Common myeloid progenitor, CD34-positive (primary cell): Measurements from ENCODE around the gene SLC36A4.

Experiments used
- CTCF ChIA-PET: fragments of 350-600 bp; sonication (Branson Sonifier 250); formaldehyde crosslinking; loops from one replicate; lab custom pipeline; 2021; ENCODE audit warnings: antibody characterized with exemption; lab: Charles Lee
- POLR2A ChIA-PET: fragments of 350-600 bp; sonication (Branson Sonifier 250); formaldehyde crosslinking; loops from one replicate; lab custom pipeline; 2021; ENCODE audit warnings: antibody characterized with exemption; lab: Charles Lee
- DNase-seq, 3 donors: peaks; one replicate each; pipeline versions ENCODE4 v3.0.0 to v3.0.0-alpha.2; 2013
- H3K27ac ChIP-seq, 2 experiments: 1 replicate in 1 of 2; 2 replicates in 1 of 2; pipeline ENCODE4 v1.7.0; 2013; ENCODE audit warnings: inconsistent platforms in 2 of 2, low read length in 2 of 2, mild to moderate bottlenecking in 2 of 2, low read depth in 1 of 2, moderate library complexity in 1 of 2; ENCODE audit not compliant: severe bottlenecking in 2 of 2, insufficient read depth in 1 of 2, poor library complexity in 1 of 2
- H3K27me3 ChIP-seq, 5 experiments: replicated peaks in 2 of 5; 1 replicate in 3 of 5; 2 replicates in 2 of 5; pipeline versions ENCODE4 v1.6.1 to v1.7.0; 2013; ENCODE audit warnings: low read length in 4 of 5, mild to moderate bottlenecking in 2 of 5, moderate library complexity in 2 of 5, inconsistent platforms in 1 of 5; ENCODE audit not compliant: insufficient read depth in 5 of 5, control insufficient read depth in 4 of 5
- H3K36me3 ChIP-seq, 4 experiments: 1 replicate in 2 of 4; 2 replicates in 2 of 4; pipeline versions ENCODE4 v1.6.1 to v1.7.0; 2013; ENCODE audit warnings: low read length in 3 of 4, control low read depth in 1 of 4, mild to moderate bottlenecking in 1 of 4; ENCODE audit not compliant: control insufficient read depth in 4 of 4, insufficient read depth in 4 of 4
- H3K4me1 ChIP-seq, 4 experiments: 1 replicate in 3 of 4; 2 replicates in 1 of 4; pipeline versions ENCODE4 v1.6.1 to v1.7.1; 2013; ENCODE audit warnings: low read length in 3 of 4, mild to moderate bottlenecking in 3 of 4, control low read depth in 1 of 4, inconsistent platforms in 1 of 4, moderate library complexity in 1 of 4; ENCODE audit not compliant: control insufficient read depth in 4 of 4, insufficient read depth in 4 of 4; ENCODE audit errors: control extremely low read depth in 1 of 4
- H3K4me3 ChIP-seq, 7 experiments: 1 replicate in 4 of 7; 2 replicates in 3 of 7; pipeline versions ENCODE4 v1.5.1 to v1.7.0; 2013; ENCODE audit warnings: mild to moderate bottlenecking in 7 of 7, low read length in 6 of 7, moderate library complexity in 6 of 7, inconsistent platforms in 2 of 7, low read depth in 2 of 7, control low read depth in 1 of 7; ENCODE audit not compliant: insufficient read depth in 4 of 7, control insufficient read depth in 1 of 7; ENCODE audit errors: extremely low read depth in 1 of 7
- H3K9me3 ChIP-seq, 5 experiments: 1 replicate in 4 of 5; 2 replicates in 1 of 5; pipeline versions ENCODE4 v1.6.1 to v1.7.1; 2013; ENCODE audit warnings: low read length in 4 of 5, mild to moderate bottlenecking in 2 of 5, inconsistent platforms in 1 of 5, low read depth in 1 of 5, moderate library complexity in 1 of 5; ENCODE audit not compliant: control insufficient read depth in 4 of 5, insufficient read depth in 2 of 5; ENCODE audit errors: control extremely low read depth in 1 of 5
- WGBS: methylation state at CpG from one replicate; pipeline ENCODE4 v1.1.5; 2013; ENCODE audit not compliant: insufficient coverage; 5-methylcytosine and 5-hydroxymethylcytosine counted together

SLC36A4 gene

GRCh38 chr11:93131709-93132108 lies 66.1 kb downstream of the SLC36A4 start:
- CTCF ChIA-PET = no interaction called here
- no peak overlapping the region for H3K4me3 ChIP-seq

GRCh38 chr11:93128574-93128973 lies 69.2 kb downstream of the SLC36A4 start:
- no peak overlapping the region for H3K27ac ChIP-seq
- no peak for DNase-seq
- no peaks in the 10 kb centered on the region for H3K36me3 ChIP-seq
- 100% methylated on average over 3 of the region's 3 CpGs for WGBS
- POLR2A ChIA-PET = interaction anchor here (0.6 kb wide), 1 partner anchor 1151 kb away, joined by 5 read pairs; no protein-coding TSS in a partner anchor
- H3K27me3 ChIP-seq = peaks cover 0 to 2% (median 0%) of the 10 kb centered on the region in 5 experiments
- no peak overlapping the region for H3K4me3 ChIP-seq
- CTCF ChIA-PET = no interaction called here
- H3K9me3 ChIP-seq = peaks cover 0 to 2% (median 0%) of the 10 kb centered on the region in 5 experiments
- H3K4me1 ChIP-seq = no peaks in the 10 kb centered on the region

More at GRCh38 chr11:93131709-93132108, 66.1 kb downstream of the SLC36A4 start:
- Histone ChIP-seq H3K9me3 (peaks cover 0 to 2% (median 0%) of the 10 kb centered on the region in 5 experiments), H3K36me3 (no peaks in the 10 kb centered on the region), H3K27ac (no peak overlapping the region), H3K27me3 (no peaks in the 10 kb centered on the region), H3K4me1 (no peaks in the 10 kb centered on the region)
- POLR2A ChIA-PET = no interaction called here
- WGBS = 58% methylated on average over 2 of the region's 2 CpGs
- no peak for DNase-seq

GRCh38 chr11:93123351-93123898 lies 74.4 kb downstream of the SLC36A4 start:
- Histone ChIP-seq H3K27me3 (peaks cover 0 to 6% (median 0%) of the 10 kb centered on the region in 5 experiments), H3K27ac (no peak overlapping the region), H3K9me3 (no peaks in the 10 kb centered on the region), H3K36me3 (no peaks in the 10 kb centered on the region), H3K4me3 (no peak overlapping the region), H3K4me1 (no peaks in the 10 kb centered on the region)
- WGBS = 100% methylated on average over 4 of the region's 4 CpGs
- CTCF ChIA-PET = no interaction called here
- POLR2A ChIA-PET = no interaction called here
- no peak for DNase-seq

DNA sequence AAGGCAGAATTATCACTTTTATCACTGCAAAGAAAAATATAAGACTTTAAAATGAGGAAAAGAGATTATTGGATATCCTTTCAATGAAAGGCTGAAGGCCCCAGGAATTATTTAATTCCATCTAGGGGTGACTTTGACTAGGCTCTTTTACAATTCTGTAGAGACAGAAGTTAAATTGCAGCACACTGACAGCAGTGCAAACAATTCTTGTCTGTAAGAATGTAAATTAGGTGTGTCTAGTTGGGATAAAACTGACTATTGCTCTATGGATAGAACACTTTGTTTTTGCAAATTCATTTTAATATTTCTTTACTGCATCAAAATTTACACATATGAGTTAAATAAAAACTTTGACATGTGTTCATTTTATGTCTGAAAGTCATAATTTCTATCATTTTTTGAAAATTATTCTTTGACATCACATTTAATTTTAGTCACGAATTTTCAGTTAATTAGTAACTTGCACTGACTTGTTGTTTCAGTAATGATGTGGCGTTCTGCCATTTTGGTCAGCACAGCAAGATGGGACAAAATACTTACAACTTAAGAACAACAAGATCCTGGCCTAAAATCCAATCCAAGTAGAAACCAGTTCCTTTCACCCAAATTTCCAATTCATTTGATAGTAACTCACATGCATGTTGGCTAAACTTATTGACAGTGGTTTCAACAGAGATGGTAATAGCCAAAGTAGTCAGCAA lies 75.1 kb downstream of the SLC36A4 start:
- WGBS = 100% methylated on average over 2 of the region's 2 CpGs
- Histone ChIP-seq H3K4me1 (no peaks in the 10 kb centered on the region), H3K27ac (no peak overlapping the region), H3K36me3 (no peaks in the 10 kb centered on the region), H3K4me3 (no peak overlapping the region), H3K27me3 (peaks cover 0 to 6% (median 2%) of the 10 kb centered on the region in 5 experiments), H3K9me3 (no peaks in the 10 kb centered on the region)
- ChIA-PET CTCF (interaction anchor here (1.0 kb wide), 1 partner anchor 37 kb away, joined by 3 read pairs; no protein-coding TSS in a partner anchor), POLR2A (no interaction called here)
- no peak for DNase-seq

- no peak overlapping the region for H3K4me3 ChIP-seq
- no peaks in the 10 kb centered on the region for H3K9me3 ChIP-seq
- no peaks in the 10 kb centered on the region for H3K36me3 ChIP-seq
- peaks cover 0 to 10% (median 9%) of the 10 kb centered on the region in 5 experiments for H3K27me3 ChIP-seq
- ChIA-PET CTCF (no interaction called here), POLR2A (no interaction called here)
- DNase-seq = no peak
- H3K4me1 ChIP-seq = no peaks in the 10 kb centered on the region
- no peak overlapping the region for H3K27ac ChIP-seq
Observed at GRCh38 chr11:93118276-93118675, 79.5 kb downstream of the SLC36A4 start.

DNA sequence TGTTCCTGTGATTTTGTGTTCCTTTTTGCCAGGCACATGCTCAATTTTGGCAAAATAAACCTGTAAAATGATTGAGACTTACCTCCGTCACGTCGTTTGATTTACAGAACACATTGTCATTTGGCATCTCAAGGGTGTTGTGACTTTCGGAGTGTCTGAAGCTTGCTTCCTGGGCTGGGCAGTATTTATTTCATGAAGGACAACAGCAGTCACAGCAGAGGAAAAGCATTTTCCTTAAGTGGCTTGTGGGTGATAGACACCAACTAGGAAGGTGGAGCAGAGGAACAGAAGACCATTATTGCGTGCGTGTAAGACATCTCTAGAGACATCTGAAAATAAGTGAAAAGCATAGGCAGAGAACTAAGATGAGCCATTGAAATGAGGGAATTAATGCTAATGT lies 80.2 kb downstream of the SLC36A4 start:
- peaks cover 0 to 10% (median 9%) of the 10 kb centered on the region in 5 experiments for H3K27me3 ChIP-seq
- no peak overlapping the region for H3K4me3 ChIP-seq
- CTCF ChIA-PET = no interaction called here
- POLR2A ChIA-PET = no interaction called here
- no peak overlapping the region for H3K27ac ChIP-seq
- 46% methylated on average over 6 of the region's 6 CpGs for WGBS
- DNase-seq = no peak
- H3K36me3 ChIP-seq = no peaks in the 10 kb centered on the region
- H3K4me1 ChIP-seq = no peaks in the 10 kb centered on the region
- H3K9me3 ChIP-seq = no peaks in the 10 kb centered on the region

DNA sequence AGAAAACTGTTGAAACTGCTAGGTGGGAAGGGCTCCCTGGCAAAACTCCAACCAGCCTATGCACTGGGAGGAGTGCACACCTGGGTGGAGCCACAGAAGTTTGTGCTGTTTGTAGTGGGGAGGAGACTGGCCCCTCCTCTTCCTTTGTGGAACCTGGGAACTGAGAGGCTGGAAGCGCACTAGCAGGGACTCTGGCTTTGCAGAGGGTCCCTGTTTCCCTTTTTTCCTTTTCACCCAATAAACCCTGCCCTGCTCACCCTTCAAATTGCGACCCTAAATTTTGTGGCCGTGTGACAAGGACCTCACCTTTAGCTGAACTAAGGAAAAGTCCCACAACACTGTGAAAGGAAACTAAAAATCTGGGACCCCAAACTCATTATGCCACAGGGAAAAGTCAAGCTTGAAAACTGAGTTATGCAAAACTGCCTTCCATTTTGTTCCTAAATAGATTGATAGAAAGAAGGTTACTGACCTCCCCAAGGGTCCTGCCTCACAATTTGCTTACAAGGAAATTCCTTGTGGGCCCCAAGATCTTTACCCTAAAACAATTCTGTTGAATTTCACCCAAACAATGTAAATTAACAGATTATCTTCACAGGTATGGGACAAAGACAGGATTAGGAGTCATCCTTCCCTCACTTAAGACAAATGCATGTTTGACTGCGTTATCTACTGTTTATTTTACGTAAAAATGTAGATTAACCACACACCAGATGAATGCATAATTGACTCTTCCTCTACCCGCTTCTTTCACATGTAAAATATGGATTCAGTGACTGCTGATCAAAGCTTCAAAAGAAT lies 81.0 kb downstream of the SLC36A4 start:
- H3K27me3 ChIP-seq = peaks cover 0 to 10% (median 9%) of the 10 kb centered on the region in 5 experiments
- DNase-seq = no peak
- POLR2A ChIA-PET = no interaction called here
- CTCF ChIA-PET = no interaction called here
- no peaks in the 10 kb centered on the region for H3K4me1 ChIP-seq
- no peak overlapping the region for H3K4me3 ChIP-seq
- no peak overlapping the region for H3K27ac ChIP-seq
- H3K9me3 ChIP-seq = no peaks in the 10 kb centered on the region
- no peaks in the 10 kb centered on the region for H3K36me3 ChIP-seq
- WGBS = 64% methylated on average over 5 of the region's 6 CpGs
